ENCODE data around the gene ELF4. TPM values are rescaled to one million over a fixed set of nuclear protein-coding genes. Genes with fewer than 3 reads are reported as not detected.

The ELF4 gene
- total and polyA plus RNA-seq, 2 experiments from 2014 or later: 0.50 to 1.8 TPM

DNA sequence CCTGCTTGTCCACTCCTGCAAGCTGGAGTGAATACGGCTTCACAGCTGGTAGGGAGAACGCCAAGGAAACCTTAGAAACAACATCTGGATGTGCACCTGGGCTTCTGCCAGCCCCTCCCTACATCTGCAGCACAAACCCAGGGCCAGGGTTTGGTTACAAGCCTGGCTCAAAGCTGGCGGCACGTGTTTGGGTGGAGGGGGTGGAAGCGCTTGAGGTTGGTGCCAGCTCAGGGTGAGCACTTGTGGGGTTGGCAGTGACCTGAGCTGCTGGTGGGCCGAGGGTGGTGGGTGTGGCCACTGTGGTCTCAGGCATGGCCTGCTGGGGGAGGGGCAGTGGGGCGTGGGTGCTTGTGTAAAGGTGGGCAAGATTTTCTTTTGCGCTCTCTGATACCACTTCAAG lies 15.6 kb downstream of the ELF4 start (continued):
- TF ChIP-seq, protein P1, sequence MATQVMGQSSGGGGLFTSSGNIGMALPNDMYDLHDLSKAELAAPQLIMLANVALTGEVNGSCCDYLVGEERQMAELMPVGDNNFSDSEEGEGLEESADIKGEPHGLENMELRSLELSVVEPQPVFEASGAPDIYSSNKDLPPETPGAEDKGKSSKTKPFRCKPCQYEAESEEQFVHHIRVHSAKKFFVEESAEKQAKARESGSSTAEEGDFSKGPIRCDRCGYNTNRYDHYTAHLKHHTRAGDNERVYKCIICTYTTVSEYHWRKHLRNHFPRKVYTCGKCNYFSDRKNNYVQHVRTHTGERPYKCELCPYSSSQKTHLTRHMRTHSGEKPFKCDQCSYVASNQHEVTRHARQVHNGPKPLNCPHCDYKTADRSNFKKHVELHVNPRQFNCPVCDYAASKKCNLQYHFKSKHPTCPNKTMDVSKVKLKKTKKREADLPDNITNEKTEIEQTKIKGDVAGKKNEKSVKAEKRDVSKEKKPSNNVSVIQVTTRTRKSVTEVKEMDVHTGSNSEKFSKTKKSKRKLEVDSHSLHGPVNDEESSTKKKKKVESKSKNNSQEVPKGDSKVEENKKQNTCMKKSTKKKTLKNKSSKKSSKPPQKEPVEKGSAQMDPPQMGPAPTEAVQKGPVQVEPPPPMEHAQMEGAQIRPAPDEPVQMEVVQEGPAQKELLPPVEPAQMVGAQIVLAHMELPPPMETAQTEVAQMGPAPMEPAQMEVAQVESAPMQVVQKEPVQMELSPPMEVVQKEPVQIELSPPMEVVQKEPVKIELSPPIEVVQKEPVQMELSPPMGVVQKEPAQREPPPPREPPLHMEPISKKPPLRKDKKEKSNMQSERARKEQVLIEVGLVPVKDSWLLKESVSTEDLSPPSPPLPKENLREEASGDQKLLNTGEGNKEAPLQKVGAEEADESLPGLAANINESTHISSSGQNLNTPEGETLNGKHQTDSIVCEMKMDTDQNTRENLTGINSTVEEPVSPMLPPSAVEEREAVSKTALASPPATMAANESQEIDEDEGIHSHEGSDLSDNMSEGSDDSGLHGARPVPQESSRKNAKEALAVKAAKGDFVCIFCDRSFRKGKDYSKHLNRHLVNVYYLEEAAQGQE (IDR thresholded peaks at IDR 0.05; ENCODE audit: unreplicated experiment): no peak
- TF ChIP-seq POLR2AphosphoS5 (IDR thresholded peaks at IDR 0.05; ENCODE audit: low read depth) (no peak), NANOG (IDR thresholded peaks at IDR 0.05; ENCODE audit: borderline replicate concordance) (no peak), EZH2 (IDR thresholded peaks at IDR 0.05; ENCODE audit: low read depth, unreplicated experiment) (no peak), EZH2phosphoT487 (IDR thresholded peaks at IDR 0.05; ENCODE audit: unreplicated experiment) (no peak), CREB1 (CRISPR knock-in tag; IDR thresholded peaks at IDR 0.05; ENCODE audit: low read depth) (no peak), ZNF331 (CRISPR knock-in tag; IDR thresholded peaks at IDR 0.05; ENCODE audit: low read depth) (no peak), JUNB (IDR thresholded peaks at IDR 0.05; ENCODE audit: unreplicated experiment) (no peak)
- TF ChIP-seq, protein P2, sequence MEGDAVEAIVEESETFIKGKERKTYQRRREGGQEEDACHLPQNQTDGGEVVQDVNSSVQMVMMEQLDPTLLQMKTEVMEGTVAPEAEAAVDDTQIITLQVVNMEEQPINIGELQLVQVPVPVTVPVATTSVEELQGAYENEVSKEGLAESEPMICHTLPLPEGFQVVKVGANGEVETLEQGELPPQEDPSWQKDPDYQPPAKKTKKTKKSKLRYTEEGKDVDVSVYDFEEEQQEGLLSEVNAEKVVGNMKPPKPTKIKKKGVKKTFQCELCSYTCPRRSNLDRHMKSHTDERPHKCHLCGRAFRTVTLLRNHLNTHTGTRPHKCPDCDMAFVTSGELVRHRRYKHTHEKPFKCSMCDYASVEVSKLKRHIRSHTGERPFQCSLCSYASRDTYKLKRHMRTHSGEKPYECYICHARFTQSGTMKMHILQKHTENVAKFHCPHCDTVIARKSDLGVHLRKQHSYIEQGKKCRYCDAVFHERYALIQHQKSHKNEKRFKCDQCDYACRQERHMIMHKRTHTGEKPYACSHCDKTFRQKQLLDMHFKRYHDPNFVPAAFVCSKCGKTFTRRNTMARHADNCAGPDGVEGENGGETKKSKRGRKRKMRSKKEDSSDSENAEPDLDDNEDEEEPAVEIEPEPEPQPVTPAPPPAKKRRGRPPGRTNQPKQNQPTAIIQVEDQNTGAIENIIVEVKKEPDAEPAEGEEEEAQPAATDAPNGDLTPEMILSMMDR (conservative IDR thresholded peaks at IDR 0.05; ENCODE audit: low read depth in 2 of 2): no peak
- TF ChIP-seq, protein P3, sequence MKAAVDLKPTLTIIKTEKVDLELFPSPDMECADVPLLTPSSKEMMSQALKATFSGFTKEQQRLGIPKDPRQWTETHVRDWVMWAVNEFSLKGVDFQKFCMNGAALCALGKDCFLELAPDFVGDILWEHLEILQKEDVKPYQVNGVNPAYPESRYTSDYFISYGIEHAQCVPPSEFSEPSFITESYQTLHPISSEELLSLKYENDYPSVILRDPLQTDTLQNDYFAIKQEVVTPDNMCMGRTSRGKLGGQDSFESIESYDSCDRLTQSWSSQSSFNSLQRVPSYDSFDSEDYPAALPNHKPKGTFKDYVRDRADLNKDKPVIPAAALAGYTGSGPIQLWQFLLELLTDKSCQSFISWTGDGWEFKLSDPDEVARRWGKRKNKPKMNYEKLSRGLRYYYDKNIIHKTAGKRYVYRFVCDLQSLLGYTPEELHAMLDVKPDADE (IDR thresholded peaks at IDR 0.05): no peak

DNA sequence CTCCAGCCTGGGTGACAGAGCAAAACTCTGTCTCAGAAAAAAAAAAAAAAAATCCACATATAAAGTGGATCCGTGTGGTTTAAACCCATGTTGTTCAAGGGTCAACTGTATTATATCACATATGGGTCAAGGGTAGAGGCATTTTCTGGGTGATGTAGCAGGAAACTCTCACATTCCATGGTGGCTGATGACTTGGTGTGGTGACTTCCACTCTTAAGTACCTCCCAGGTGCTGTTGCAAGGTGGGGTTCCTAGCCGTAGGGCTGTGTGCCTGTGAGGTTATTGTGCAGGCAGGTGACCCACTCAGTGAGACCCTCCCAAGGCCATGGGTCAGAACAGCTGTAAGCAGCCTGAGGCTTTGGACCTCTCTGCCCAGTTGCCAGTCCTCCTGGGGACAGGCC lies 17.0 kb downstream of the ELF4 start:
- Histone ChIP-seq H3F3A (replicated peaks; ENCODE audit: low read depth) (no peaks in the 10 kb centered on the region), H2AFZ (no peak overlapping the region), H4K20me1 (replicated peaks; ENCODE audit: insufficient read depth) (no peaks in the 10 kb centered on the region), H3K4me3 (no peak overlapping the region), H3K9me2 (ENCODE audit: insufficient read depth) (no peaks in the 10 kb centered on the region), H3K27ac (ENCODE audit: low read depth) (no peak overlapping the region), H3K27me3 (ENCODE audit: insufficient read depth) (no peaks in the 10 kb centered on the region), H3K36me3 (ENCODE audit: insufficient read depth) (no peaks in the 10 kb centered on the region), H3K4me1 (ENCODE audit: insufficient read depth) (no peaks in the 10 kb centered on the region), H3K79me2 (replicated peaks; ENCODE audit: insufficient read depth) (no peaks in the 10 kb centered on the region), H3K4me2 (no peak overlapping the region)
- Mint-ChIP-seq H3K27ac (no peak overlapping the region), H3K36me3 (ENCODE audit: low read depth) (no peaks in the 10 kb centered on the region), H3K9me3 (no peaks in the 10 kb centered on the region), H3K4me3 (no peak overlapping the region), H3K27me3 (ENCODE audit: insufficient read depth, low read depth, poor library complexity) (no peaks in the 10 kb centered on the region), H3K4me1 (peaks cover 4% of the 10 kb centered on the region)
- no peak for TF ChIP-seq ZNF331 (CRISPR knock-in tag; IDR thresholded peaks at IDR 0.05; ENCODE audit: low read depth)
- TF ChIP-seq CREB1 (CRISPR knock-in tag; IDR thresholded peaks at IDR 0.05; ENCODE audit: low read depth): no peak
- TF ChIP-seq, protein P2 (conservative IDR thresholded peaks at IDR 0.05; ENCODE audit: low read depth in 2 of 2): no peak
- TF ChIP-seq JUNB (IDR thresholded peaks at IDR 0.05; ENCODE audit: unreplicated experiment): no peak
- TF ChIP-seq ZNF114 (CRISPR knock-in tag; IDR thresholded peaks at IDR 0.05): no peak
- TF ChIP-seq NANOG (IDR thresholded peaks at IDR 0.05; ENCODE audit: borderline replicate concordance): no peak
- DNase-seq (ENCODE audit: low spot score): no peak
- ATAC-seq: no peak
